RWPE2 (cell line): ENCODE measurements around the gene SECISBP2L.
A peak's percentile ranks its signal among the peaks of the same experiment; 100 is the strongest.

Experiments used
- ATAC-seq: fragments of 200-7000 bp; cut with Tn5 transposase; 3 replicates; pipeline ENCODE4 v1.9.1; 2021; ENCODE audit warnings: low read depth
- DNase-seq: peaks from one replicate; pipeline ENCODE4 v3.0.0-alpha.2; 2020; ENCODE audit warnings: low spot score
- H3K27ac ChIP-seq: fragments of 450-650 bp; 2 replicates; pipeline ENCODE4 v1.5.1; 2017; ENCODE audit warnings: mild to moderate bottlenecking; ENCODE audit not compliant: poor library complexity, severe bottlenecking
- H3K27me3 ChIP-seq: fragments of 250-450 bp; sonication (Bioruptor Pico); 2 replicates; pipeline ENCODE4 v1.5.1; 2021; ENCODE audit warnings: mild to moderate bottlenecking, moderate library complexity; ENCODE audit not compliant: insufficient read depth, poor library complexity, severe bottlenecking
- H3K36me3 ChIP-seq: fragments of 250-450 bp; sonication (Bioruptor Pico); 2 replicates; pipeline ENCODE4 v1.5.1; 2020; ENCODE audit warnings: low read depth, mild to moderate bottlenecking, moderate library complexity
- H3K4me1 ChIP-seq: fragments of 250-450 bp; sonication (Bioruptor Pico); 2 replicates; pipeline ENCODE4 v1.5.1; 2021; ENCODE audit warnings: mild to moderate bottlenecking, moderate library complexity; ENCODE audit not compliant: insufficient read depth, poor library complexity, severe bottlenecking
- H3K4me3 ChIP-seq: fragments of 250-450 bp; sonication (Bioruptor Pico); 2 replicates; pipeline ENCODE4 v1.5.1; 2021; ENCODE audit warnings: mild to moderate bottlenecking, moderate library complexity; ENCODE audit not compliant: severe bottlenecking
- H3K9me3 ChIP-seq: fragments of 250-450 bp; sonication (Bioruptor Pico); 2 replicates; pipeline ENCODE4 v1.5.1; 2021; ENCODE audit warnings: mild to moderate bottlenecking, moderate library complexity; ENCODE audit not compliant: severe bottlenecking
- TF ChIP-seq, protein P1 (sequence below): fragments of 450-650 bp; IDR thresholded peaks from one replicate; pipeline ENCODE4 v1.5.1; 2017; ENCODE audit warnings: mild to moderate bottlenecking, moderate library complexity; ENCODE audit not compliant: poor library complexity, severe bottlenecking

The SECISBP2L gene

DNA sequence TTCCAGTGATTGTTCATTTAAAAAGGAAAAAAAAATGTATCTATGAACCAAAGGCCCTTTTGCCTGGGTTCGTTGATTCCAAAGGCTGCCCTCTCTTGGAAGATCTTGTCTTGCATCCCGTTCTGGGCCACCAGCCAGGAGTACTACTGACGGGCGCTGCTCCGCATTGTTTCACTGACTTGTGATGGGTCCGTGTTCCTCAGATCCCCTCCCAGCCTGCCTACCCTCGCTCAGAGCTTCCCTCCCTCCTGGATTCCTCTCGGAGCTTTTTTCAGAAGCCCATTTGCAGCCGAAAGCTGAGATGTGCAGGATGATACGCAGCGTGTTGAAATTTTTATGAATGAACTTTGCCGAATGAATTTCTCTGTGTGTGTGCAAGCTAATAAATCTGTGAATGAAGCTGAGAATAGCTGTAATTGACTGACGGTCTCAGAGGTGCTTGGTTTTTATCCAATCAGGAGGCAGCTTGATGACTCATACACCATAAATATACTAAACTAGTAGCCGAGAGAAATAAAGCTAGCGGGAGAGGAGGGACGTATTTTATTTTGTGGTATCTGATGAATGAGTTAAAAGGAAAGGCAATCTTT is 82.6 kb downstream of the SECISBP2L start, which contains the start of gene SHC4:
SHC4 (minus strand) TSS at position 396 of the 590 bp plus-strand sequence. CDS start 904 bp downstream, outside the sequence.
- H3K27me3 ChIP-seq = no peaks in the 10 kb centered on the region

DNA sequence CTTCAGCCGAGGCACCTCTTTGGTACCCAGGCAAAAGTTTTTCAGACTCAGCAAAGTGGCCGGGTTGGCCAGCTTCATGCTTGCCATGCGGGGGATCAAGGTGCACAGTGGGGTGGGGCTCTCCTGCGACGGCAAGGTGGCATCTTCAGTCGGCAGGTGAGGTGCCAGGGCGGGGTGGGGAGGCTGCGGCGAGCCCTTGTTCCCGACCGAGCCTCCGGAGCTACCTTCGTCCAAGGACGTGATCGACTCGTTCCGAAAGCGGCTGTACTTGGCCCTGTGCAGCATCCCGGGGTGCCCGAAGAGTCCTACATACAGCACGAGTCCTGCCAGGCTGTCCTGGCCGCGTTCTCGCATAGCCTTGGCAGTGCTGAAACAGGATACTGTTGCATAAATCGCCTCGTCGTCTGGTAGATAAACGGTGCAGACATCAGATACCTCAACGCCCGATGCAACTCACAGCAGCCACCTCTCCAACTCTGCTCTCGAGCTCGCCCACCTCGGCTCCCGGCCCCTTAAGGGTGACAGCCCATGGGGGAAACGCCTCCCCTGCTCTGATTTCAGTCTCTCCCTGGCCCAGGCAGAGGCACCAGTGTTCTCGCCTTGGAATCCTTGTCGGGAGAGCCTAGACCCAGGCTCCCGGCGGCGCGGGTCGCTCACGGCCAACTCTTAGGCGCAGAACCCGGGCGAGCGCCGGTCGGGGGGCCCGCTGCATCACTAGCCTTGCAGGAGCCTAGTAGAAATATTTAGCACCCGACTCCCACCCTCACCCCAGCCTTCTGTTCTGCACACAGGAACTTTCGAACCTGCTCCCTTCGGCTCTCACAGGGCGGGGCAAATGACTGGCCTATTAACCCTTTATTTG is 83.4 kb downstream of the SECISBP2L start:
- Histone ChIP-seq H3K27me3 (no peaks in the 10 kb centered on the region), H3K4me3 (peak overlapping the region; percentile 27), H3K4me1 (peaks cover 12% of the 10 kb centered on the region), H3K36me3 (no peaks in the 10 kb centered on the region), H3K9me3 (no peaks in the 10 kb centered on the region), H3K27ac (no peak overlapping the region)
- TF ChIP-seq, protein P1, sequence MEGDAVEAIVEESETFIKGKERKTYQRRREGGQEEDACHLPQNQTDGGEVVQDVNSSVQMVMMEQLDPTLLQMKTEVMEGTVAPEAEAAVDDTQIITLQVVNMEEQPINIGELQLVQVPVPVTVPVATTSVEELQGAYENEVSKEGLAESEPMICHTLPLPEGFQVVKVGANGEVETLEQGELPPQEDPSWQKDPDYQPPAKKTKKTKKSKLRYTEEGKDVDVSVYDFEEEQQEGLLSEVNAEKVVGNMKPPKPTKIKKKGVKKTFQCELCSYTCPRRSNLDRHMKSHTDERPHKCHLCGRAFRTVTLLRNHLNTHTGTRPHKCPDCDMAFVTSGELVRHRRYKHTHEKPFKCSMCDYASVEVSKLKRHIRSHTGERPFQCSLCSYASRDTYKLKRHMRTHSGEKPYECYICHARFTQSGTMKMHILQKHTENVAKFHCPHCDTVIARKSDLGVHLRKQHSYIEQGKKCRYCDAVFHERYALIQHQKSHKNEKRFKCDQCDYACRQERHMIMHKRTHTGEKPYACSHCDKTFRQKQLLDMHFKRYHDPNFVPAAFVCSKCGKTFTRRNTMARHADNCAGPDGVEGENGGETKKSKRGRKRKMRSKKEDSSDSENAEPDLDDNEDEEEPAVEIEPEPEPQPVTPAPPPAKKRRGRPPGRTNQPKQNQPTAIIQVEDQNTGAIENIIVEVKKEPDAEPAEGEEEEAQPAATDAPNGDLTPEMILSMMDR = no peak
- no peak for DNase-seq
- peak; percentile 63 for ATAC-seq

More for the DNA sequence above, 82.6 kb downstream of the SECISBP2L start, which contains the start of gene SHC4:
- peak within 1 kb of the TSS; percentile 27 for H3K4me3 ChIP-seq
- ATAC-seq (peak; percentile 70), DNase-seq (peak; percentile 84)
- H3K27ac ChIP-seq = no peak within 1 kb of the TSS
- peaks cover 12% of the 10 kb centered on the region for H3K4me1 ChIP-seq
- TF ChIP-seq, protein P1 = peak; percentile 75
- no peaks in the 10 kb centered on the region for H3K36me3 ChIP-seq
- H3K9me3 ChIP-seq = no peaks in the 10 kb centered on the region

DNA sequence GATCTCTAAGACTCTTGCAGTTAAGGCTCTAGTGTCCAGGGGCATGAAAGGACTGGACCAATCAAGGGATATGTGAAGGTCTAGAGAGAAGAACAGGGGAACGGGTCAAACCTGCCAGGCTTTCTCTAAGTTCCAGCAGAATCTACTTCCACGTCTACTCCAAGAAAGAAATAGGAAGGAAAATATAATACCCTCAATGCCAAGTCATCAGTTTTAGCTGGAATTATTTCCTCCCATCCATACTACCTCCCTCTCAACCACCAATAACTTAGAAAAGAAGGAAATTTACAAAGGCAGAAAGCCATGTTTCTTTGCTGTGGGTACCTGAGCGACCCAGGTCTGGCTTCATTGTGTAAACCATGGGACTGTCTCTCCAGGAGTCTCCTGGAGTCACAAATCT is 90.3 kb downstream of the SECISBP2L start:
- H3K9me3 ChIP-seq = no peaks in the 10 kb centered on the region
- no peak overlapping the region for H3K4me3 ChIP-seq
- ATAC-seq (no peak), DNase-seq (no peak)
- TF ChIP-seq, protein P1 = no peak
- H3K27me3 ChIP-seq = no peaks in the 10 kb centered on the region
- no peak overlapping the region for H3K27ac ChIP-seq
- no peaks in the 10 kb centered on the region for H3K4me1 ChIP-seq
- H3K36me3 ChIP-seq = no peaks in the 10 kb centered on the region

DNA sequence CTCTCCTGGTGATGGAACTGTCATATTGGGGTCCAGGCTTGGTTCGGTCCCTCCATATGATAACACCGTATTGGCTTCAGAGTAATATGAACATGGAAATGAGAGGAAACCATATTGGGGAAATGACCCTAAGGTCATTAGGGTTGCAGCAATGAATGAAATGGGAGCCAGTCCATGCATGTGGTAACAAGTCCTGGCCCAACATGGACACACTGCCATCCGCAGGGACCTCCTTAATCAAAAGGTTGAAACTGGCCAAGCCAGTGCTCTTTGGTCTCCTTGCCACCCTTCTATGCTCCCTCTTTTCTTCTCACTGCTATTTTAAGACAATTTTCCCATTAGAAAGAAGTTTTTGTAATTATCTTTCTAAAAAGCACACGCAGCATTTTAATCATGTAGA is 90.9 kb downstream of the SECISBP2L start:
- Histone ChIP-seq H3K36me3 (no peaks in the 10 kb centered on the region), H3K27me3 (no peaks in the 10 kb centered on the region), H3K4me1 (no peaks in the 10 kb centered on the region), H3K27ac (no peak overlapping the region), H3K9me3 (no peaks in the 10 kb centered on the region), H3K4me3 (no peak overlapping the region)
- ATAC-seq (no peak), DNase-seq (no peak)
- TF ChIP-seq, protein P1 = no peak

DNA sequence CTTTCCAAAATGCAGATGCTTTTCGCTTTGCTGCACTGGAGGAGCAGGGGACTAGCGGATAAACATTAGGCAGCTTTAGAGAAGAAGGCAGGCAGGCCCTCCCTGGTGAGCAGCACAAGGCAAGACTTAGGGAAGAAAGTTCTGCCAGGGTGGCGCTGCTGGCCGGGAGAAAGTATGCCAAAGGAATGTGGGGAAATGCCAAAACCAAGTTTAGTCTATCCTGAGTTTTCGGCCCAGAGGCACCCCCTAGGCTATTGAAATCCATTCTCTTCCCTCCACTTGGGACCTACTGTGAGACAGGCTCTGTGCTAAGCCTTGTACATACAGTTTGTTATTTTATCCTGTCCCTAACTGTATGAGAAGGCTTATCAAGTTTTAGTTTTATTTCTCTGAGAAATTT is 91.7 kb downstream of the SECISBP2L start:
- DNase-seq (no peak), ATAC-seq (no peak; the same call in 2 of the 3 replicates)
- no peak overlapping the region for H3K4me3 ChIP-seq
- H3K4me1 ChIP-seq = no peaks in the 10 kb centered on the region
- H3K9me3 ChIP-seq = no peaks in the 10 kb centered on the region
- H3K27me3 ChIP-seq = no peaks in the 10 kb centered on the region
- no peak overlapping the region for H3K27ac ChIP-seq
- H3K36me3 ChIP-seq = no peaks in the 10 kb centered on the region
- TF ChIP-seq, protein P1 = no peak
